Measurements from ENCODE around the gene KHDC4. TPM values are rescaled to one million over a fixed set of nuclear protein-coding genes. Genes with fewer than 3 reads are reported as not detected.

Gene KHDC4
- total and polyA plus RNA-seq, 2 experiments from 2014 or later = 47.1 to 57.7 TPM

DNA sequence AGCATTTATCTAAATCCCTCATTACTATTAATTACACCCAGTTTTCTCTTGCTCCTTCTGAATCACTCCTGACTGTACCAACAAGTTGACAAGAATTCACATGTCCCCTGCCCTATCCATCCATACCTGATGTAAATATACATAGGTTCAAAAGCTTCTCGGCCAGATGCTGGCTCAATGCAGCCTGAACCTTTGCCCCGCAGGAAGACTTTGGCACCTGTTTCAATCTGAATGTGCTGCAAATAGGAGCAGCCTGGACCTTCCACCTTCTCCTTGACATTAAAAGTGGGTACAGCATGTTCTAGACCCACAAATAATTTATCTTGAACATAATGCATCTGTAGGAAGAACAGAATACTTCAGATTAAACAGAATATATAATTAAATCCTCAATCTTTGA, 8.7 kb downstream of the KHDC4 start (continued):
- TF ChIP-seq, protein P1, sequence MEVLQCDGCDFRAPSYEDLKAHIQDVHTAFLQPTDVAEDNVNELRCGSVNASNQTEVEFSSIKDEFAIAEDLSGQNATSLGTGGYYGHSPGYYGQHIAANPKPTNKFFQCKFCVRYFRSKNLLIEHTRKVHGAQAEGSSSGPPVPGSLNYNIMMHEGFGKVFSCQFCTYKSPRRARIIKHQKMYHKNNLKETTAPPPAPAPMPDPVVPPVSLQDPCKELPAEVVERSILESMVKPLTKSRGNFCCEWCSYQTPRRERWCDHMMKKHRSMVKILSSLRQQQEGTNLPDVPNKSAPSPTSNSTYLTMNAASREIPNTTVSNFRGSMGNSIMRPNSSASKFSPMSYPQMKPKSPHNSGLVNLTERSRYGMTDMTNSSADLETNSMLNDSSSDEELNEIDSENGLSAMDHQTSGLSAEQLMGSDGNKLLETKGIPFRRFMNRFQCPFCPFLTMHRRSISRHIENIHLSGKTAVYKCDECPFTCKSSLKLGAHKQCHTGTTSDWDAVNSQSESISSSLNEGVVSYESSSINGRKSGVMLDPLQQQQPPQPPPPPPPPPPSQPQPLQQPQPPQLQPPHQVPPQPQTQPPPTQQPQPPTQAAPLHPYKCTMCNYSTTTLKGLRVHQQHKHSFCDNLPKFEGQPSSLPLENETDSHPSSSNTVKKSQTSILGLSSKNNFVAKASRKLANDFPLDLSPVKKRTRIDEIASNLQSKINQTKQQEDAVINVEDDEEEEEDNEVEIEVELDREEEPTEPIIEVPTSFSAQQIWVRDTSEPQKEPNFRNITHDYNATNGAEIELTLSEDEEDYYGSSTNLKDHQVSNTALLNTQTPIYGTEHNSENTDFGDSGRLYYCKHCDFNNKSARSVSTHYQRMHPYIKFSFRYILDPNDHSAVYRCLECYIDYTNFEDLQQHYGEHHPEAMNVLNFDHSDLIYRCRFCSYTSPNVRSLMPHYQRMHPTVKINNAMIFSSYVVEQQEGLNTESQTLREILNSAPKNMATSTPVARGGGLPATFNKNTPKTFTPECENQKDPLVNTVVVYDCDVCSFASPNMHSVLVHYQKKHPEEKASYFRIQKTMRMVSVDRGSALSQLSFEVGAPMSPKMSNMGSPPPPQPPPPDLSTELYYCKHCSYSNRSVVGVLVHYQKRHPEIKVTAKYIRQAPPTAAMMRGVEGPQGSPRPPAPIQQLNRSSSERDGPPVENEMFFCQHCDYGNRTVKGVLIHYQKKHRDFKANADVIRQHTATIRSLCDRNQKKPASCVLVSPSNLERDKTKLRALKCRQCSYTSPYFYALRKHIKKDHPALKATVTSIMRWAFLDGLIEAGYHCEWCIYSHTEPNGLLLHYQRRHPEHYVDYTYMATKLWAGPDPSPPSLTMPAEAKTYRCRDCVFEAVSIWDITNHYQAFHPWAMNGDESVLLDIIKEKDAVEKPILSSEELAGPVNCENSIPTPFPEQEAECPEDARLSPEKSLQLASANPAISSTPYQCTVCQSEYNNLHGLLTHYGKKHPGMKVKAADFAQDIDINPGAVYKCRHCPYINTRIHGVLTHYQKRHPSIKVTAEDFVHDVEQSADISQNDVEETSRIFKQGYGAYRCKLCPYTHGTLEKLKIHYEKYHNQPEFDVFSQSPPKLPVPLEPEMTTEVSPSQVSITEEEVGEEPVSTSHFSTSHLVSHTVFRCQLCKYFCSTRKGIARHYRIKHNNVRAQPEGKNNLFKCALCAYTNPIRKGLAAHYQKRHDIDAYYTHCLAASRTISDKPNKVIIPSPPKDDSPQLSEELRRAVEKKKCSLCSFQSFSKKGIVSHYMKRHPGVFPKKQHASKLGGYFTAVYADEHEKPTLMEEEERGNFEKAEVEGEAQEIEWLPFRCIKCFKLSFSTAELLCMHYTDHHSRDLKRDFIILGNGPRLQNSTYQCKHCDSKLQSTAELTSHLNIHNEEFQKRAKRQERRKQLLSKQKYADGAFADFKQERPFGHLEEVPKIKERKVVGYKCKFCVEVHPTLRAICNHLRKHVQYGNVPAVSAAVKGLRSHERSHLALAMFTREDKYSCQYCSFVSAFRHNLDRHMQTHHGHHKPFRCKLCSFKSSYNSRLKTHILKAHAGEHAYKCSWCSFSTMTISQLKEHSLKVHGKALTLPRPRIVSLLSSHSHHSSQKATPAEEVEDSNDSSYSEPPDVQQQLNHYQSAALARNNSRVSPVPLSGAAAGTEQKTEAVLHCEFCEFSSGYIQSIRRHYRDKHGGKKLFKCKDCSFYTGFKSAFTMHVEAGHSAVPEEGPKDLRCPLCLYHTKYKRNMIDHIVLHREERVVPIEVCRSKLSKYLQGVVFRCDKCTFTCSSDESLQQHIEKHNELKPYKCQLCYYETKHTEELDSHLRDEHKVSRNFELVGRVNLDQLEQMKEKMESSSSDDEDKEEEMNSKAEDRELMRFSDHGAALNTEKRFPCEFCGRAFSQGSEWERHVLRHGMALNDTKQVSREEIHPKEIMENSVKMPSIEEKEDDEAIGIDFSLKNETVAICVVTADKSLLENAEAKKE (CRISPR knock-in tag; IDR thresholded peaks at IDR 0.05) = no peak

DNA sequence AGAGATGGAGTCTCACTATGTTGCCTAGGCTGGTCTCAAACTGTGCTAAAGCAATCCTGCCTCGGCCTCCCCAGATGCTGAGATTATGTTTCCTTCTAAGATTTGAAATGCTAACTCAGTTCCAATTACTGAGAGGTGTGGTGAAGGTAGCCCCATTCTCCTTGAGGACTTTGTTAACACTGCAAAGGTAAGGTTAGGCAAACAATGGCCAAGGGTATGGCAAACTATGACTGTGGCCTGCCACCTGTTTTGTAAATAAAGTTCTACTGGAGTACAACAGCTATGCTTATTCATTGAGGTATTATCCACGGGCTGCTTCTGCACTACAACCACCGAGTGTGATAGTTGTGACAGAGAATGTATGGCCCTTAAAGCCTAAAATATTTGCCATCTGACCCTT, 13.5 kb downstream of the KHDC4 start:
- DNase-seq (ENCODE audit: low spot score) (no peak), ATAC-seq (no peak)
- H3K79me2 ChIP-seq (replicated peaks; ENCODE audit: insufficient read depth) = peaks cover 3% of the 10 kb centered on the region
- Mint-ChIP-seq H3K36me3 (ENCODE audit: low read depth) (peaks cover 98% of the 10 kb centered on the region), H3K4me3 (no peak overlapping the region), H3K4me1 (no peaks in the 10 kb centered on the region), H3K27me3 (ENCODE audit: insufficient read depth, low read depth, poor library complexity) (no peaks in the 10 kb centered on the region), H3K9me3 (no peaks in the 10 kb centered on the region), H3K27ac (no peak overlapping the region)
- H3F3A ChIP-seq (replicated peaks; ENCODE audit: low read depth) = peaks cover 30% of the 10 kb centered on the region
- H3K4me1 ChIP-seq (ENCODE audit: insufficient read depth) = no peaks in the 10 kb centered on the region
- no peaks in the 10 kb centered on the region for H3K27me3 ChIP-seq (ENCODE audit: insufficient read depth)
- H4K20me1 ChIP-seq (replicated peaks; ENCODE audit: insufficient read depth) = peaks cover 52% of the 10 kb centered on the region
- peaks cover 94% of the 10 kb centered on the region for H3K36me3 ChIP-seq (ENCODE audit: insufficient read depth)
- no peak overlapping the region for H2AFZ ChIP-seq
- H3K27ac ChIP-seq (ENCODE audit: low read depth) = no peak overlapping the region
- no peak overlapping the region for H3K4me3 ChIP-seq
- H3K4me2 ChIP-seq = no peak overlapping the region
- H3K9me2 ChIP-seq (ENCODE audit: insufficient read depth) = no peaks in the 10 kb centered on the region
- TF ChIP-seq, protein P1 (CRISPR knock-in tag; IDR thresholded peaks at IDR 0.05) = no peak
- TF ChIP-seq ZNF114 (CRISPR knock-in tag; IDR thresholded peaks at IDR 0.05) (no peak), POLR2AphosphoS5 (IDR thresholded peaks at IDR 0.05; ENCODE audit: low read depth) (no peak), JUNB (IDR thresholded peaks at IDR 0.05; ENCODE audit: unreplicated experiment) (no peak), CREB1 (CRISPR knock-in tag; IDR thresholded peaks at IDR 0.05; ENCODE audit: low read depth) (no peak)
- TF ChIP-seq, protein P2, sequence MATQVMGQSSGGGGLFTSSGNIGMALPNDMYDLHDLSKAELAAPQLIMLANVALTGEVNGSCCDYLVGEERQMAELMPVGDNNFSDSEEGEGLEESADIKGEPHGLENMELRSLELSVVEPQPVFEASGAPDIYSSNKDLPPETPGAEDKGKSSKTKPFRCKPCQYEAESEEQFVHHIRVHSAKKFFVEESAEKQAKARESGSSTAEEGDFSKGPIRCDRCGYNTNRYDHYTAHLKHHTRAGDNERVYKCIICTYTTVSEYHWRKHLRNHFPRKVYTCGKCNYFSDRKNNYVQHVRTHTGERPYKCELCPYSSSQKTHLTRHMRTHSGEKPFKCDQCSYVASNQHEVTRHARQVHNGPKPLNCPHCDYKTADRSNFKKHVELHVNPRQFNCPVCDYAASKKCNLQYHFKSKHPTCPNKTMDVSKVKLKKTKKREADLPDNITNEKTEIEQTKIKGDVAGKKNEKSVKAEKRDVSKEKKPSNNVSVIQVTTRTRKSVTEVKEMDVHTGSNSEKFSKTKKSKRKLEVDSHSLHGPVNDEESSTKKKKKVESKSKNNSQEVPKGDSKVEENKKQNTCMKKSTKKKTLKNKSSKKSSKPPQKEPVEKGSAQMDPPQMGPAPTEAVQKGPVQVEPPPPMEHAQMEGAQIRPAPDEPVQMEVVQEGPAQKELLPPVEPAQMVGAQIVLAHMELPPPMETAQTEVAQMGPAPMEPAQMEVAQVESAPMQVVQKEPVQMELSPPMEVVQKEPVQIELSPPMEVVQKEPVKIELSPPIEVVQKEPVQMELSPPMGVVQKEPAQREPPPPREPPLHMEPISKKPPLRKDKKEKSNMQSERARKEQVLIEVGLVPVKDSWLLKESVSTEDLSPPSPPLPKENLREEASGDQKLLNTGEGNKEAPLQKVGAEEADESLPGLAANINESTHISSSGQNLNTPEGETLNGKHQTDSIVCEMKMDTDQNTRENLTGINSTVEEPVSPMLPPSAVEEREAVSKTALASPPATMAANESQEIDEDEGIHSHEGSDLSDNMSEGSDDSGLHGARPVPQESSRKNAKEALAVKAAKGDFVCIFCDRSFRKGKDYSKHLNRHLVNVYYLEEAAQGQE (IDR thresholded peaks at IDR 0.05; ENCODE audit: unreplicated experiment) = no peak

All from GM23338 (cell line).